Stimulated activated naive CD8-positive, alpha-beta T cell treated with anti-CD3 and anti-CD28 coated beads, Interleukin-15, Interleukin-2, amounts not matched to agents 100 ng/mL and 50 ng/mL, for 24 hours (primary cell): ENCODE results near the gene PPP1R13B.

Experiments used
- H3K27ac Mint-ChIP-seq: one replicate; pipeline ENCODE4 v1.8.0; 2021; ENCODE audit warnings: mild to moderate bottlenecking, mixed read lengths
- H3K27me3 Mint-ChIP-seq: one replicate; pipeline ENCODE4 v1.8.0; 2021; ENCODE audit warnings: mixed read lengths
- H3K36me3 Mint-ChIP-seq: one replicate; pipeline ENCODE4 v1.8.0; 2021; ENCODE audit warnings: low read depth, mixed read lengths
- H3K4me1 Mint-ChIP-seq: one replicate; pipeline ENCODE4 v1.8.0; 2021; ENCODE audit warnings: low read depth, mixed read lengths
- H3K4me3 Mint-ChIP-seq: one replicate; pipeline ENCODE4 v1.8.0; 2021; ENCODE audit warnings: mild to moderate bottlenecking, mixed read lengths
- H3K9me3 Mint-ChIP-seq: one replicate; pipeline ENCODE4 v1.8.0; 2021; ENCODE audit warnings: mixed read lengths

PPP1R13B gene

GRCh38 chr14:103834956-103835355, 12.4 kb downstream of the PPP1R13B start:
- H3K27me3 Mint-ChIP-seq, result no peaks in the 10 kb centered on the region
- H3K4me3 Mint-ChIP-seq, result no peak overlapping the region
- H3K4me1 Mint-ChIP-seq, result peaks cover 4% of the 10 kb centered on the region
- no peaks in the 10 kb centered on the region for H3K9me3 Mint-ChIP-seq
- no peak overlapping the region for H3K27ac Mint-ChIP-seq
- H3K36me3 Mint-ChIP-seq, result no peaks in the 10 kb centered on the region

- Mint-ChIP-seq H3K36me3 (no peaks in the 10 kb centered on the region), H3K4me3 (no peak overlapping the region), H3K27me3 (no peaks in the 10 kb centered on the region), H3K4me1 (no peaks in the 10 kb centered on the region), H3K9me3 (no peaks in the 10 kb centered on the region), H3K27ac (no peak overlapping the region)
These were observed 13.7 kb downstream of the PPP1R13B start for GRCh38 chr14:103833711-103834110.

GRCh38 chr14:103832046-103832445, 15.3 kb downstream of the PPP1R13B start:
- H3K9me3 Mint-ChIP-seq, result no peaks in the 10 kb centered on the region
- H3K4me1 Mint-ChIP-seq, result peaks cover 11% of the 10 kb centered on the region

GRCh38 chr14:103830511-103831270, 16.7 kb downstream of the PPP1R13B start:
- peaks cover 11% of the 10 kb centered on the region for H3K4me1 Mint-ChIP-seq
- no peak overlapping the region for H3K27ac Mint-ChIP-seq

More at GRCh38 chr14:103832046-103832445, 15.3 kb downstream of the PPP1R13B start:
- Mint-ChIP-seq H3K36me3 (no peaks in the 10 kb centered on the region), H3K4me3 (no peak overlapping the region), H3K27ac (no peak overlapping the region), H3K27me3 (no peaks in the 10 kb centered on the region)

GRCh38 chr14:103828315-103828967, 18.9 kb downstream of the PPP1R13B start:
- no peak overlapping the region for H3K4me3 Mint-ChIP-seq
- H3K36me3 Mint-ChIP-seq, result no peaks in the 10 kb centered on the region
- H3K4me1 Mint-ChIP-seq, result peaks cover 11% of the 10 kb centered on the region
- no peaks in the 10 kb centered on the region for H3K27me3 Mint-ChIP-seq
- no peak overlapping the region for H3K27ac Mint-ChIP-seq
- H3K9me3 Mint-ChIP-seq, result no peaks in the 10 kb centered on the region

More at GRCh38 chr14:103830511-103831270, 16.7 kb downstream of the PPP1R13B start:
- no peaks in the 10 kb centered on the region for H3K36me3 Mint-ChIP-seq
- H3K9me3 Mint-ChIP-seq, result no peaks in the 10 kb centered on the region
- H3K27me3 Mint-ChIP-seq, result no peaks in the 10 kb centered on the region
- no peak overlapping the region for H3K4me3 Mint-ChIP-seq

GRCh38 chr14:103825101-103825500, 22.3 kb downstream of the PPP1R13B start:
- Mint-ChIP-seq H3K27ac (no peak overlapping the region), H3K36me3 (no peaks in the 10 kb centered on the region), H3K27me3 (no peaks in the 10 kb centered on the region), H3K4me1 (peaks cover 23% of the 10 kb centered on the region), H3K9me3 (no peaks in the 10 kb centered on the region), H3K4me3 (no peak overlapping the region)

- no peak overlapping the region for H3K4me3 Mint-ChIP-seq
- no peaks in the 10 kb centered on the region for H3K36me3 Mint-ChIP-seq
- H3K27me3 Mint-ChIP-seq, result no peaks in the 10 kb centered on the region
- no peaks in the 10 kb centered on the region for H3K9me3 Mint-ChIP-seq
- H3K27ac Mint-ChIP-seq, result no peak overlapping the region
- H3K4me1 Mint-ChIP-seq, result peaks cover 41% of the 10 kb centered on the region
These were observed 26.5 kb downstream of the PPP1R13B start for GRCh38 chr14:103820908-103821307.

- Mint-ChIP-seq H3K4me3 (no peak overlapping the region), H3K9me3 (no peaks in the 10 kb centered on the region), H3K4me1 (peaks cover 41% of the 10 kb centered on the region), H3K27me3 (no peaks in the 10 kb centered on the region), H3K36me3 (no peaks in the 10 kb centered on the region), H3K27ac (no peak overlapping the region)
These were observed 27.0 kb downstream of the PPP1R13B start for GRCh38 chr14:103820382-103820781.

GRCh38 chr14:103819503-103820307, 27.7 kb downstream of the PPP1R13B start:
- no peak overlapping the region for H3K4me3 Mint-ChIP-seq
- no peak overlapping the region for H3K27ac Mint-ChIP-seq
- H3K9me3 Mint-ChIP-seq, result no peaks in the 10 kb centered on the region
- no peaks in the 10 kb centered on the region for H3K27me3 Mint-ChIP-seq
- H3K36me3 Mint-ChIP-seq, result no peaks in the 10 kb centered on the region
- peaks cover 41% of the 10 kb centered on the region for H3K4me1 Mint-ChIP-seq

- peaks cover 41% of the 10 kb centered on the region for H3K4me1 Mint-ChIP-seq
- H3K36me3 Mint-ChIP-seq, result no peaks in the 10 kb centered on the region
- H3K4me3 Mint-ChIP-seq, result no peak overlapping the region
- H3K27me3 Mint-ChIP-seq, result no peaks in the 10 kb centered on the region
- no peaks in the 10 kb centered on the region for H3K9me3 Mint-ChIP-seq
- H3K27ac Mint-ChIP-seq, result no peak overlapping the region
These were observed 28.5 kb downstream of the PPP1R13B start for GRCh38 chr14:103818870-103819269.

GRCh38 chr14:103818422-103818821, 29.0 kb downstream of the PPP1R13B start:
- peaks cover 41% of the 10 kb centered on the region for H3K4me1 Mint-ChIP-seq
- no peaks in the 10 kb centered on the region for H3K27me3 Mint-ChIP-seq
- H3K4me3 Mint-ChIP-seq, result no peak overlapping the region
- H3K36me3 Mint-ChIP-seq, result no peaks in the 10 kb centered on the region
- H3K9me3 Mint-ChIP-seq, result no peaks in the 10 kb centered on the region
- H3K27ac Mint-ChIP-seq, result no peak overlapping the region

GRCh38 chr14:103817595-103817994, 29.8 kb downstream of the PPP1R13B start:
- Mint-ChIP-seq H3K4me1 (peaks cover 41% of the 10 kb centered on the region), H3K9me3 (no peaks in the 10 kb centered on the region), H3K36me3 (no peaks in the 10 kb centered on the region), H3K4me3 (no peak overlapping the region), H3K27me3 (no peaks in the 10 kb centered on the region), H3K27ac (no peak overlapping the region)

- Mint-ChIP-seq H3K4me1 (peaks cover 41% of the 10 kb centered on the region), H3K27me3 (no peaks in the 10 kb centered on the region), H3K9me3 (no peaks in the 10 kb centered on the region), H3K36me3 (no peaks in the 10 kb centered on the region), H3K4me3 (no peak overlapping the region), H3K27ac (no peak overlapping the region)
These were observed 30.4 kb downstream of the PPP1R13B start for GRCh38 chr14:103816991-103817390.

GRCh38 chr14:103815253-103815652, 32.1 kb downstream of the PPP1R13B start:
- Mint-ChIP-seq H3K4me3 (no peak overlapping the region), H3K4me1 (peaks cover 30% of the 10 kb centered on the region), H3K9me3 (no peaks in the 10 kb centered on the region), H3K27me3 (no peaks in the 10 kb centered on the region), H3K27ac (no peak overlapping the region), H3K36me3 (no peaks in the 10 kb centered on the region)

- Mint-ChIP-seq H3K27ac (no peak overlapping the region), H3K4me1 (peaks cover 9% of the 10 kb centered on the region), H3K27me3 (no peaks in the 10 kb centered on the region), H3K9me3 (no peaks in the 10 kb centered on the region), H3K4me3 (no peak overlapping the region), H3K36me3 (no peaks in the 10 kb centered on the region)
These were observed 36.2 kb downstream of the PPP1R13B start for GRCh38 chr14:103811189-103811588.
